A549 (cell line): ENCODE measurements around the gene CFAP126. TPM values are rescaled to one million over a fixed set of nuclear protein-coding genes. Genes with fewer than 3 reads are reported as not detected.

Source experiments
- ATAC-seq, 2 experiments: fragments of 200-7000 bp in 1 of 2; fragments of >200 bp in 1 of 2; cut with Nextera tagmentation in 1 of 2; cut with Tn5 transposase in 1 of 2; 3 replicates each; pipeline versions ENCODE4 v1.8.0 to v1.9.1; 2018 to 2020; ENCODE audit warnings: mild to moderate bottlenecking in 1 of 2, moderate library complexity in 1 of 2
- CTCF ChIA-PET: fragments of 300-600 bp; sonication (Branson Sonifier 250); formaldehyde crosslinking; extraction: SDS; loops from one replicate; lab custom pipeline; 2021; ENCODE audit warnings: antibody characterized with exemption, inconsistent platforms; lab: Yijun Ruan, JAX
- POLR2A ChIA-PET: fragments of 350-600 bp; formaldehyde crosslinking; extraction: SDS; loops from one replicate; lab custom pipeline; 2021; ENCODE audit warnings: antibody characterized with exemption, inconsistent platforms; lab: Yijun Ruan, JAX
- DNase-seq, 2 experiments: peaks; one replicate each; pipeline versions ENCODE4 v3.0.0 to v3.0.0-alpha.2; 2011 to 2016; ENCODE audit warnings: low read depth in 1 of 2, low spot score in 1 of 2
- FAIRE-seq: peaks from 2 replicates; lab custom pipeline; 2011; peaks lifted over from hg19 to GRCh38; lab: Jason Lieb, UNC
- H3K27ac ChIP-seq, 2 experiments: fragments of >200 bp; sonication (Bioruptor Twin); formaldehyde crosslinking; 3 replicates each; pipeline ENCODE4 v1.5.1; 2016 to 2017
- H3K4me1 ChIP-seq: fragments of >200 bp; sonication (Bioruptor Twin); formaldehyde crosslinking; 3 replicates; pipeline ENCODE4 v1.6.1; 2016
- H3K4me2 ChIP-seq: fragments of >200 bp; sonication (Bioruptor Twin); formaldehyde crosslinking; 3 replicates; pipeline ENCODE4 v1.6.1; 2016
- H3K4me3 ChIP-seq: fragments of >200 bp; sonication (Bioruptor Twin); formaldehyde crosslinking; 3 replicates; pipeline ENCODE4 v1.5.1; 2016
- H3K9me3 ChIP-seq: fragments of >200 bp; sonication (Bioruptor Twin); formaldehyde crosslinking; 3 replicates; pipeline ENCODE4 v1.6.1; 2016
- CBX2 ChIP-seq: fragments of 200-600 bp; sonication (generic); IDR thresholded peaks from 2 replicates; pipeline ENCODE4 v1.6.1; 2016; ENCODE audit warnings: low read depth, mild to moderate bottlenecking, borderline replicate concordance
- CBX8 ChIP-seq: fragments of 200-600 bp; sonication (generic); IDR thresholded peaks from 2 replicates; pipeline ENCODE4 v1.6.1; 2016
- CHD4 ChIP-seq: fragments of 200-600 bp; sonication (generic); IDR thresholded peaks from 2 replicates; pipeline ENCODE4 v1.6.1; 2016; ENCODE audit warnings: antibody characterized with exemption, mild to moderate bottlenecking, borderline replicate concordance
- EHF ChIP-seq: fragments of 250-450 bp; sonication (Bioruptor Pico); IDR thresholded peaks from 2 replicates; pipeline ENCODE4 v1.5.0; 2020; ENCODE audit warnings: mild to moderate bottlenecking
- ESRRA ChIP-seq: fragments of 150-350 bp; IDR thresholded peaks from 2 replicates; pipeline ENCODE4 v1.6.1; 2014; ENCODE audit warnings: mild to moderate bottlenecking, low read length, borderline replicate concordance
- FOXS1 ChIP-seq: fragments of 250-450 bp; sonication (Bioruptor Pico); IDR thresholded peaks from 2 replicates; pipeline ENCODE4 v1.5.0; 2020; ENCODE audit warnings: mild to moderate bottlenecking, moderate library complexity
- GATA3 ChIP-seq: IDR thresholded peaks from 2 replicates; pipeline ENCODE4 v1.6.1; 2012; ENCODE audit warnings: borderline replicate concordance
- HDAC2 ChIP-seq: fragments of 200-600 bp; sonication (generic); IDR thresholded peaks from 2 replicates; pipeline ENCODE4 v1.6.1; 2016
- HOXA7 ChIP-seq: fragments of 250-450 bp; sonication (Bioruptor Pico); IDR thresholded peaks from 2 replicates; pipeline ENCODE4 v1.5.0; 2020; ENCODE audit warnings: mild to moderate bottlenecking, moderate library complexity
- HOXB5 ChIP-seq: fragments of 250-450 bp; sonication (Bioruptor Pico); IDR thresholded peaks from 2 replicates; pipeline ENCODE4 v1.5.0; 2020; ENCODE audit warnings: mild to moderate bottlenecking, moderate library complexity
- KDM1A ChIP-seq: fragments of 200-600 bp; sonication (generic); IDR thresholded peaks from 2 replicates; pipeline ENCODE4 v1.6.1; 2016; ENCODE audit warnings: low read depth, mild to moderate bottlenecking
- MAZ ChIP-seq: fragments of 150-350 bp; IDR thresholded peaks from 2 replicates; pipeline ENCODE4 v1.6.1; 2014; ENCODE audit warnings: antibody characterized with exemption, low read depth, low read length, borderline replicate concordance
- NFE2L2 ChIP-seq: fragments of 150-350 bp; conservative IDR thresholded peaks from 2 replicates; pipeline ENCODE4 v1.6.1; 2014; ENCODE audit warnings: low read length
- NPAS2 ChIP-seq: fragments of 250-450 bp; sonication (Bioruptor Pico); IDR thresholded peaks from 2 replicates; pipeline ENCODE4 v1.8.0; 2022; ENCODE audit warnings: mild to moderate bottlenecking, moderate library complexity, borderline replicate concordance
- PHF8 ChIP-seq: fragments of 200-600 bp; sonication (generic); IDR thresholded peaks from 2 replicates; pipeline ENCODE4 v1.6.1; 2016; ENCODE audit warnings: low read depth, mild to moderate bottlenecking, antibody characterized with exemption, moderate library complexity, borderline replicate concordance
- RAD21 ChIP-seq, 2 experiments: fragments of >200 bp in 1 of 2; sonication (Bioruptor Twin) in 1 of 2; formaldehyde crosslinking in 1 of 2; IDR thresholded peaks in 1 of 2; conservative IDR thresholded peaks in 1 of 2; 2 replicates in 1 of 2; 3 replicates in 1 of 2; pipeline ENCODE4 v1.6.1; 2012 to 2018; ENCODE audit warnings: inconsistent platforms in 1 of 2
- RARB ChIP-seq: fragments of 250-450 bp; sonication (Bioruptor Pico); IDR thresholded peaks from 2 replicates; pipeline ENCODE4 v1.8.0; 2021; ENCODE audit warnings: mild to moderate bottlenecking, moderate library complexity
- RNF2 ChIP-seq: fragments of 200-600 bp; sonication (generic); IDR thresholded peaks from 2 replicates; pipeline ENCODE4 v1.6.1; 2016; ENCODE audit warnings: low read depth, mild to moderate bottlenecking, antibody characterized with exemption, moderate library complexity, borderline replicate concordance
- SMC3 ChIP-seq: fragments of >200 bp; sonication (Bioruptor Twin); formaldehyde crosslinking; IDR thresholded peaks from 3 replicates; pipeline ENCODE4 v1.6.1; 2018; ENCODE audit warnings: inconsistent platforms
- SREBF2 ChIP-seq: fragments of 450-650 bp; IDR thresholded peaks from 2 replicates; pipeline ENCODE4 v1.6.1; 2014; ENCODE audit warnings: mild to moderate bottlenecking, moderate library complexity
- ZC3H11A ChIP-seq: fragments of 450-650 bp; IDR thresholded peaks from 2 replicates; pipeline ENCODE4 v1.6.1; 2014; ENCODE audit warnings: antibody characterized with exemption, mild to moderate bottlenecking
- ZFP36 ChIP-seq: fragments of 450-650 bp; IDR thresholded peaks from 2 replicates; pipeline ENCODE4 v1.6.1; 2014; ENCODE audit warnings: borderline replicate concordance; ENCODE audit not compliant: partially characterized antibody
- ZNF302 ChIP-seq: fragments of 250-450 bp; sonication (Bioruptor Pico); IDR thresholded peaks from 2 replicates; pipeline ENCODE4 v1.9.0; 2021; ENCODE audit warnings: inconsistent platforms, mild to moderate bottlenecking, moderate library complexity
- WGBS: methylation state at CpG from one replicate; pipeline ENCODE4 v1.1.6; 2017; ENCODE audit errors: missing lambda C conversion rate; 5-methylcytosine and 5-hydroxymethylcytosine counted together
- polyA plus RNA-seq, 4 experiments: library from polyadenylated mRNA; depleted of rRNA in 3 of 4; stranded (reverse); fragments of >200 nt; fragmentation: RNase III in 1 of 4; extraction: RNeasy Plus Mini Kit Qiagen cat#74134 plus additional on column Dnase treatment in 1 of 4; gene quantifications; 2 replicates in 3 of 4; 3 replicates in 1 of 4; pipeline ENCODE4 v1.2.3, GENCODE V29; 2011 to 2017
- TF ChIP-seq, protein P1 (sequence below): IDR thresholded peaks from 2 replicates; pipeline ENCODE4 v1.6.1; 2012; ENCODE audit warnings: low read depth, borderline replicate concordance
- TF ChIP-seq, protein P2 (sequence below): IDR thresholded peaks from 2 replicates; pipeline ENCODE4 v1.6.1; 2012
- TF ChIP-seq, protein P3 (sequence below): fragments of 250-450 bp; sonication (Bioruptor Pico); IDR thresholded peaks from 2 replicates; pipeline ENCODE4 v1.5.0; 2021; ENCODE audit warnings: mild to moderate bottlenecking, moderate library complexity, borderline replicate concordance
- TF ChIP-seq, protein P4 (sequence below): fragments of >200 bp; sonication (Bioruptor Twin); formaldehyde crosslinking; IDR thresholded peaks from 3 replicates; pipeline ENCODE4 v1.5.1; 2016
- TF ChIP-seq, protein P5 (sequence below): fragments of 150-350 bp; IDR thresholded peaks from 2 replicates; pipeline ENCODE4 v1.6.1; 2014; ENCODE audit warnings: low read depth, mild to moderate bottlenecking, low read length

Gene CFAP126
- polyA plus RNA-seq, 2 of the 4 experiments (the other 2 are of a cell fraction) = not detected

DNA sequence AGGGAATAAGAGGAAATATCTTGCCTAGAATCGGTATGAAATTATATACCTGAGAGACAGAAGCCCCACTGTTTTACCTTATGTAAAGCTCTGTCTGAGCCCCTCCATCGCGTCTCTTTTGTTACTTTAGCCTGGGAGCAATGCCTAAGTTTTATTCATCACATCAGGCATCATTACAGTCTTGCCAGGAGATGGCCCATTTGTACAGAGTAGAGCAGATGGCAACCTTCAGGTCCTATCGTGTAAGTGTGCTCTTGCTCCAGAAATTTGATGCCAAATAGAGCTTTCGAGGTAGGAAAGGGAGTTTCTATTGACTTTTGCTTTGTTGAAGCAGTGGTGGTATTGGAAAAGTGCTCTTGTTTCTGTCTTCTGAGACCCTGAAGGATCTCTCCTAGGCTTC is 24.9 kb downstream of the CFAP126 start (continued):
- no peak for TF ChIP-seq CHD4
- TF ChIP-seq, all 56 proteins: peak for 0

GRCh38 chr1:161342177-161342576 is 25.5 kb downstream of the CFAP126 start:
- Histone ChIP-seq H3K4me1 (no peaks in the 10 kb centered on the region), H3K4me3 (no peak overlapping the region), H3K27ac (no peak overlapping the region), H3K4me2 (no peak overlapping the region), H3K9me3 (no peaks in the 10 kb centered on the region)
- DNase-seq = no peak
- WGBS = 95% methylated on average over 2 of the region's 2 CpGs
- ChIA-PET CTCF (interaction anchor here (1.0 to 2.8 kb wide), 6 partner anchors 11 to 115 kb away, joined by 3 to 16 read pairs (median 4); partner anchors contain the start of gene TOMM40L), POLR2A (no interaction called here)
- TF ChIP-seq ZNF302 (CRISPR knock-in tag) = no peak
- TF ChIP-seq SMC3 = no peak
- TF ChIP-seq PHF8 = no peak
- TF ChIP-seq, protein P1, sequence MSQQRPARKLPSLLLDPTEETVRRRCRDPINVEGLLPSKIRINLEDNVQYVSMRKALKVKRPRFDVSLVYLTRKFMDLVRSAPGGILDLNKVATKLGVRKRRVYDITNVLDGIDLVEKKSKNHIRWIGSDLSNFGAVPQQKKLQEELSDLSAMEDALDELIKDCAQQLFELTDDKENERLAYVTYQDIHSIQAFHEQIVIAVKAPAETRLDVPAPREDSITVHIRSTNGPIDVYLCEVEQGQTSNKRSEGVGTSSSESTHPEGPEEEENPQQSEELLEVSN = no peak
- TF ChIP-seq NFE2L2 = no peak
- TF ChIP-seq EHF (CRISPR knock-in tag) = no peak
- no peak for TF ChIP-seq NPAS2
- no peak for TF ChIP-seq CBX2
- no peak for TF ChIP-seq HOXB5 (CRISPR knock-in tag)
- TF ChIP-seq, protein P2, sequence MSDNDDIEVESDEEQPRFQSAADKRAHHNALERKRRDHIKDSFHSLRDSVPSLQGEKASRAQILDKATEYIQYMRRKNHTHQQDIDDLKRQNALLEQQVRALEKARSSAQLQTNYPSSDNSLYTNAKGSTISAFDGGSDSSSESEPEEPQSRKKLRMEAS = no peak
- TF ChIP-seq ZFP36 = no peak
- TF ChIP-seq, protein P3, sequence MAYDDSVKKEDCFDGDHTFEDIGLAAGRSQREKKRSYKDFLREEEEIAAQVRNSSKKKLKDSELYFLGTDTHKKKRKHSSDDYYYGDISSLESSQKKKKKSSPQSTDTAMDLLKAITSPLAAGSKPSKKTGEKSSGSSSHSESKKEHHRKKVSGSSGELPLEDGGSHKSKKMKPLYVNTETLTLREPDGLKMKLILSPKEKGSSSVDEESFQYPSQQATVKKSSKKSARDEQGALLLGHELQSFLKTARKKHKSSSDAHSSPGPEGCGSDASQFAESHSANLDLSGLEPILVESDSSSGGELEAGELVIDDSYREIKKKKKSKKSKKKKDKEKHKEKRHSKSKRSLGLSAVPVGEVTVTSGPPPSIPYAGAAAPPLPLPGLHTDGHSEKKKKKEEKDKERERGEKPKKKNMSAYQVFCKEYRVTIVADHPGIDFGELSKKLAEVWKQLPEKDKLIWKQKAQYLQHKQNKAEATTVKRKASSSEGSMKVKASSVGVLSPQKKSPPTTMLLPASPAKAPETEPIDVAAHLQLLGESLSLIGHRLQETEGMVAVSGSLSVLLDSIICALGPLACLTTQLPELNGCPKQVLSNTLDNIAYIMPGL (CRISPR knock-in tag) = no peak
- no peak for TF ChIP-seq MAZ
- TF ChIP-seq, all 56 proteins: peak for 0
- ATAC-seq = no peak
- FAIRE-seq = no peak

DNA sequence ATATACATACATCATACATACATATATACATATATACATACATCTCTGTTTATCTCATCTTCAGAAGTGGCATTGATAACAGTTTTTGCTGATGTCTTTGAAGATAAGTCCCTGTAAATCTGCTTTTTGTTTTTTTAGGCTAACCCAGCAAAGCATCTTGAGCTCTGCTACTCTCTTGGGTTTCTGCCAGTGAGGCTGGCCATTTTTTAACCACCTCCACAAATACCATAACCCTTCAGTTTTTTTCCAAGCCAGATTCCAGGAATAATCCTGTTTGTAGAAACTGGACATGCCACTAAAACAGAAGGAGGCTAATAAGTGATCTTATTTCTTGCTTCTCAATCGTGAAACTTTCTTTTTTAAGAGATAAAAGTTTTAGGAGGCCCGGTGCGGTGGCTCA is 31.9 kb downstream of the CFAP126 start:
- ChIA-PET CTCF (interaction anchor here (0.9 to 1.0 kb wide), 2 partner anchors 44 to 110 kb away, joined by 3 read pairs; partner anchors contain the start of gene TOMM40L), POLR2A (no interaction called here)
- DNase-seq (no peak), FAIRE-seq (no peak)
- H3K9me3 ChIP-seq = no peaks in the 10 kb centered on the region
- H3K4me2 ChIP-seq = no peak overlapping the region
- no peaks in the 10 kb centered on the region for H3K4me1 ChIP-seq
- H3K27ac ChIP-seq = no peak overlapping the region
- TF ChIP-seq SREBF2 (no peak), KDM1A (no peak), RAD21 (conservative IDR thresholded peaks at IDR 0.05 in 1 of 2, IDR thresholded peaks at IDR 0.05 in 1 of 2) (no peak), NPAS2 (no peak), RARB (no peak), HDAC2 (no peak), RNF2 (no peak)
- TF ChIP-seq, all 56 proteins: peak for 0
- H3K4me3 ChIP-seq = no peak overlapping the region
- WGBS = 87% methylated on average over 3 of the region's 3 CpGs
- ATAC-seq = no peak

- H3K9me3 ChIP-seq = no peaks in the 10 kb centered on the region
- FAIRE-seq (no peak), DNase-seq (no peak), ATAC-seq (no peak)
- no peaks in the 10 kb centered on the region for H3K4me1 ChIP-seq
- CTCF ChIA-PET = interaction anchor here (0.6 to 3.2 kb wide), 6 partner anchors 19 to 463 kb away, joined by 3 to 14 read pairs (median 3); partner anchors contain the start of gene SDHC
- no peak overlapping the region for H3K27ac ChIP-seq
- no peak overlapping the region for H3K4me3 ChIP-seq
- POLR2A ChIA-PET = no interaction called here
- H3K4me2 ChIP-seq = no peak overlapping the region
- WGBS = 91% methylated on average over 9 of the region's 9 CpGs
- TF ChIP-seq ESRRA (no peak), FOXS1 (CRISPR knock-in tag) (no peak), NPAS2 (no peak), ZC3H11A (no peak), HOXA7 (CRISPR knock-in tag) (no peak), GATA3 (no peak), CHD4 (no peak), CBX8 (no peak), PHF8 (no peak)
- TF ChIP-seq, protein P4, sequence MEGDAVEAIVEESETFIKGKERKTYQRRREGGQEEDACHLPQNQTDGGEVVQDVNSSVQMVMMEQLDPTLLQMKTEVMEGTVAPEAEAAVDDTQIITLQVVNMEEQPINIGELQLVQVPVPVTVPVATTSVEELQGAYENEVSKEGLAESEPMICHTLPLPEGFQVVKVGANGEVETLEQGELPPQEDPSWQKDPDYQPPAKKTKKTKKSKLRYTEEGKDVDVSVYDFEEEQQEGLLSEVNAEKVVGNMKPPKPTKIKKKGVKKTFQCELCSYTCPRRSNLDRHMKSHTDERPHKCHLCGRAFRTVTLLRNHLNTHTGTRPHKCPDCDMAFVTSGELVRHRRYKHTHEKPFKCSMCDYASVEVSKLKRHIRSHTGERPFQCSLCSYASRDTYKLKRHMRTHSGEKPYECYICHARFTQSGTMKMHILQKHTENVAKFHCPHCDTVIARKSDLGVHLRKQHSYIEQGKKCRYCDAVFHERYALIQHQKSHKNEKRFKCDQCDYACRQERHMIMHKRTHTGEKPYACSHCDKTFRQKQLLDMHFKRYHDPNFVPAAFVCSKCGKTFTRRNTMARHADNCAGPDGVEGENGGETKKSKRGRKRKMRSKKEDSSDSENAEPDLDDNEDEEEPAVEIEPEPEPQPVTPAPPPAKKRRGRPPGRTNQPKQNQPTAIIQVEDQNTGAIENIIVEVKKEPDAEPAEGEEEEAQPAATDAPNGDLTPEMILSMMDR = no peak
- TF ChIP-seq, protein P5, sequence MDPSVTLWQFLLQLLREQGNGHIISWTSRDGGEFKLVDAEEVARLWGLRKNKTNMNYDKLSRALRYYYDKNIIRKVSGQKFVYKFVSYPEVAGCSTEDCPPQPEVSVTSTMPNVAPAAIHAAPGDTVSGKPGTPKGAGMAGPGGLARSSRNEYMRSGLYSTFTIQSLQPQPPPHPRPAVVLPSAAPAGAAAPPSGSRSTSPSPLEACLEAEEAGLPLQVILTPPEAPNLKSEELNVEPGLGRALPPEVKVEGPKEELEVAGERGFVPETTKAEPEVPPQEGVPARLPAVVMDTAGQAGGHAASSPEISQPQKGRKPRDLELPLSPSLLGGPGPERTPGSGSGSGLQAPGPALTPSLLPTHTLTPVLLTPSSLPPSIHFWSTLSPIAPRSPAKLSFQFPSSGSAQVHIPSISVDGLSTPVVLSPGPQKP = no peak
Observed at GRCh38 chr1:161333166-161333565, 34.5 kb downstream of the CFAP126 start.
